HG03521 (cell line): Measurements from ENCODE around the gene ENO3.

Experiments
- ATAC-seq: cut with Tn5 transposase; IDR thresholded peaks from one replicate; pipeline ENCODE4 v1.9.1; 2021; ENCODE audit warnings: mild to moderate bottlenecking, moderate library complexity; ENCODE audit not compliant: unreplicated experiment

The ENO3 gene

GRCh38 chr17:5003214-5003867, 52.4 kb downstream of the ENO3 start:
- no peak for ATAC-seq
